HG02973 (cell line): ENCODE measurements around the gene TMTC3.
"Not testable (repeated sequence)": the region's sequence is repeated elsewhere in the genome, so short reads cannot be mapped to it uniquely, and the experiment has no call there.

Experiments used
- ATAC-seq: cut with Tn5 transposase; IDR thresholded peaks from one replicate; pipeline ENCODE4 v1.9.1; 2021; ENCODE audit warnings: moderate library complexity; ENCODE audit not compliant: unreplicated experiment

Gene TMTC3

GRCh38 chr12:88141774-88142609, at the start of gene TMTC3, which contains the start of gene CEP290:
Gene TMTC3 (plus strand): TSS chr12:88142307. CDS start chr12:88148316, 6,009 bp downstream.
Gene CEP290 (minus strand): TSS chr12:88142088. CDS start chr12:88141307, 781 bp downstream.
- ATAC-seq = peak; percentile 95

GRCh38 chr12:88092771-88093170, 49.3 kb upstream of the TMTC3 start:
- ATAC-seq = no peak

GRCh38 chr12:88093573-88093972, 48.5 kb upstream of the TMTC3 start:
- no peak for ATAC-seq

GRCh38 chr12:88108021-88108420, 34.1 kb upstream of the TMTC3 start:
- no peak for ATAC-seq

GRCh38 chr12:88111074-88111652, 30.9 kb upstream of the TMTC3 start:
- no peak for ATAC-seq

- no peak for ATAC-seq
Observed at GRCh38 chr12:88113871-88114270, 28.2 kb upstream of the TMTC3 start.

GRCh38 chr12:88122666-88123065, 19.4 kb upstream of the TMTC3 start:
- ATAC-seq = no peak

GRCh38 chr12:88127099-88127498, 15.0 kb upstream of the TMTC3 start:
- no peak for ATAC-seq

- no peak for ATAC-seq
Observed at GRCh38 chr12:88127855-88128254, 14.3 kb upstream of the TMTC3 start.

- ATAC-seq = no peak
Observed at GRCh38 chr12:88132392-88132791, 9.7 kb upstream of the TMTC3 start.

GRCh38 chr12:88133181-88133580, 8.9 kb upstream of the TMTC3 start:
- not testable (repeated sequence) for ATAC-seq

- not testable (repeated sequence) for ATAC-seq
Observed at GRCh38 chr12:88139711-88140110, 2.4 kb upstream of the TMTC3 start.

GRCh38 chr12:88141425-88141773, 708 bp upstream of the TMTC3 start:
- ATAC-seq = no peak

GRCh38 chr12:88142610-88142991, 494 bp downstream of the TMTC3 start:
- ATAC-seq = peak; percentile 3

- no peak for ATAC-seq
Observed at GRCh38 chr12:88144037-88144436, 1.9 kb downstream of the TMTC3 start.

- ATAC-seq = no peak
Observed at GRCh38 chr12:88144546-88145468, 2.7 kb downstream of the TMTC3 start.

- no peak for ATAC-seq
Observed at GRCh38 chr12:88145567-88146505, 3.7 kb downstream of the TMTC3 start.

- ATAC-seq = no peak
Observed at GRCh38 chr12:88150063-88150462, 8.0 kb downstream of the TMTC3 start.

GRCh38 chr12:88153959-88154358, 11.9 kb downstream of the TMTC3 start:
- ATAC-seq = no peak

GRCh38 chr12:88156075-88156654, 14.1 kb downstream of the TMTC3 start:
- no peak for ATAC-seq
